Activated CD4-positive, alpha-beta memory T cell treated with anti-CD3 and anti-CD28 coated beads, Interleukin-2, amount 10 ng/mL, durations not matched to agents 7 days and 5 days (primary cell): Measurements from ENCODE around the gene SLCO2A1. TPM values are rescaled to one million over a fixed set of nuclear protein-coding genes. Genes with fewer than 3 reads are reported as not detected.

Experiments used
- CTCF ChIA-PET: fragments of 350-600 bp; sonication (Branson Sonifier 250); formaldehyde crosslinking; loops from one replicate; lab custom pipeline; 2021; ENCODE audit warnings: antibody characterized with exemption, inconsistent platforms; lab: Charles Lee
- POLR2A ChIA-PET: fragments of 350-600 bp; sonication (Branson Sonifier 250); formaldehyde crosslinking; loops from one replicate; lab custom pipeline; 2021; ENCODE audit warnings: antibody characterized with exemption; lab: Charles Lee
- DNase-seq: peaks from one replicate; pipeline ENCODE4 v3.0.0-alpha.2; 2020
- H3K27ac Mint-ChIP-seq: one replicate; pipeline ENCODE4 v1.8.0; 2021; ENCODE audit warnings: mild to moderate bottlenecking, mixed read lengths
- H3K27me3 Mint-ChIP-seq: one replicate; pipeline ENCODE4 v1.8.0; 2021; ENCODE audit warnings: mixed read lengths
- H3K36me3 Mint-ChIP-seq: one replicate; pipeline ENCODE4 v1.8.0; 2021; ENCODE audit warnings: low read depth, mixed read lengths
- H3K4me1 Mint-ChIP-seq: one replicate; pipeline ENCODE4 v1.8.0; 2021; ENCODE audit warnings: mixed read lengths
- H3K4me3 Mint-ChIP-seq: one replicate; pipeline ENCODE4 v1.8.0; 2021; ENCODE audit warnings: mild to moderate bottlenecking, mixed read lengths
- H3K9me3 Mint-ChIP-seq: one replicate; pipeline ENCODE4 v1.8.0; 2021; ENCODE audit warnings: mixed read lengths
- total RNA-seq, 2 experiments: library from RNA; stranded (reverse); gene quantifications; one replicate each; pipeline ENCODE4 v1.2.3, GENCODE V29; 2021

SLCO2A1 gene
- total RNA-seq, 2 experiments from 2014 or later: not detected

GRCh38 chr3:133967992-133968892 is 61.5 kb downstream of the SLCO2A1 start:
- Mint-ChIP-seq H3K27ac (no peak overlapping the region), H3K36me3 (no peaks in the 10 kb centered on the region), H3K4me3 (no peak overlapping the region), H3K27me3 (peaks cover 2% of the 10 kb centered on the region), H3K9me3 (no peaks in the 10 kb centered on the region), H3K4me1 (no peaks in the 10 kb centered on the region)
- ChIA-PET CTCF (no interaction called here), POLR2A (no interaction called here)
- no peak for DNase-seq

GRCh38 chr3:133966954-133967353 is 62.8 kb downstream of the SLCO2A1 start:
- Mint-ChIP-seq H3K4me3 (no peak overlapping the region), H3K27ac (no peak overlapping the region), H3K27me3 (no peaks in the 10 kb centered on the region), H3K4me1 (no peaks in the 10 kb centered on the region), H3K36me3 (no peaks in the 10 kb centered on the region), H3K9me3 (no peaks in the 10 kb centered on the region)
- DNase-seq: no peak
- POLR2A ChIA-PET: no interaction called here
- CTCF ChIA-PET: no interaction called here

GRCh38 chr3:133965906-133966305 is 63.8 kb downstream of the SLCO2A1 start:
- ChIA-PET CTCF (no interaction called here), POLR2A (no interaction called here)
- Mint-ChIP-seq H3K4me1 (no peaks in the 10 kb centered on the region), H3K4me3 (no peak overlapping the region), H3K36me3 (no peaks in the 10 kb centered on the region), H3K27me3 (no peaks in the 10 kb centered on the region), H3K27ac (no peak overlapping the region), H3K9me3 (no peaks in the 10 kb centered on the region)
- DNase-seq: no peak

- DNase-seq: no peak
- Mint-ChIP-seq H3K4me1 (no peaks in the 10 kb centered on the region), H3K27me3 (no peaks in the 10 kb centered on the region), H3K36me3 (no peaks in the 10 kb centered on the region), H3K4me3 (no peak overlapping the region), H3K9me3 (no peaks in the 10 kb centered on the region), H3K27ac (no peak overlapping the region)
- ChIA-PET CTCF (no interaction called here), POLR2A (no interaction called here)
These were observed 64.6 kb downstream of the SLCO2A1 start for GRCh38 chr3:133965013-133965570.

GRCh38 chr3:133964547-133964946 is 65.2 kb downstream of the SLCO2A1 start:
- no peak for DNase-seq
- no peaks in the 10 kb centered on the region for H3K36me3 Mint-ChIP-seq
- no peaks in the 10 kb centered on the region for H3K27me3 Mint-ChIP-seq
- no peaks in the 10 kb centered on the region for H3K4me1 Mint-ChIP-seq
- CTCF ChIA-PET: no interaction called here
- H3K4me3 Mint-ChIP-seq: no peak overlapping the region
- no peaks in the 10 kb centered on the region for H3K9me3 Mint-ChIP-seq
- no peak overlapping the region for H3K27ac Mint-ChIP-seq
- POLR2A ChIA-PET: no interaction called here

- no peak for DNase-seq
- no peaks in the 10 kb centered on the region for H3K36me3 Mint-ChIP-seq
- H3K27ac Mint-ChIP-seq: no peak overlapping the region
- ChIA-PET POLR2A (no interaction called here), CTCF (no interaction called here)
- no peaks in the 10 kb centered on the region for H3K9me3 Mint-ChIP-seq
- no peaks in the 10 kb centered on the region for H3K27me3 Mint-ChIP-seq
- no peaks in the 10 kb centered on the region for H3K4me1 Mint-ChIP-seq
- H3K4me3 Mint-ChIP-seq: no peak overlapping the region
These were observed 65.9 kb downstream of the SLCO2A1 start for GRCh38 chr3:133963657-133964396.

- Mint-ChIP-seq H3K36me3 (no peaks in the 10 kb centered on the region), H3K27me3 (no peaks in the 10 kb centered on the region), H3K4me1 (no peaks in the 10 kb centered on the region), H3K27ac (no peak overlapping the region), H3K4me3 (no peak overlapping the region), H3K9me3 (no peaks in the 10 kb centered on the region)
- ChIA-PET CTCF (no interaction called here), POLR2A (no interaction called here)
- DNase-seq: no peak
These were observed 66.9 kb downstream of the SLCO2A1 start for GRCh38 chr3:133962849-133963248.

GRCh38 chr3:133958071-133958805 is 71.5 kb downstream of the SLCO2A1 start:
- H3K9me3 Mint-ChIP-seq: no peaks in the 10 kb centered on the region
- DNase-seq: no peak
- ChIA-PET CTCF (no interaction called here), POLR2A (no interaction called here)
- no peak overlapping the region for H3K4me3 Mint-ChIP-seq
- H3K27me3 Mint-ChIP-seq: peaks cover 3% of the 10 kb centered on the region
- no peaks in the 10 kb centered on the region for H3K36me3 Mint-ChIP-seq
- H3K4me1 Mint-ChIP-seq: no peaks in the 10 kb centered on the region
- H3K27ac Mint-ChIP-seq: no peak overlapping the region

- no peaks in the 10 kb centered on the region for H3K36me3 Mint-ChIP-seq
- peak overlapping the region; percentile 28 for H3K27ac Mint-ChIP-seq
- POLR2A ChIA-PET: no interaction called here
- DNase-seq: no peak
- no peaks in the 10 kb centered on the region for H3K9me3 Mint-ChIP-seq
- no peak overlapping the region for H3K4me3 Mint-ChIP-seq
- H3K4me1 Mint-ChIP-seq: no peaks in the 10 kb centered on the region
- CTCF ChIA-PET: no interaction called here
- H3K27me3 Mint-ChIP-seq: peaks cover 3% of the 10 kb centered on the region
These were observed 72.7 kb downstream of the SLCO2A1 start for GRCh38 chr3:133956982-133957381.

GRCh38 chr3:133956353-133956752 is 73.4 kb downstream of the SLCO2A1 start:
- Mint-ChIP-seq H3K4me1 (no peaks in the 10 kb centered on the region), H3K36me3 (no peaks in the 10 kb centered on the region), H3K9me3 (no peaks in the 10 kb centered on the region), H3K27me3 (peaks cover 3% of the 10 kb centered on the region), H3K27ac (no peak overlapping the region), H3K4me3 (no peak overlapping the region)
- POLR2A ChIA-PET: no interaction called here
- CTCF ChIA-PET: no interaction called here
- DNase-seq: no peak

GRCh38 chr3:133955892-133956291 is 73.8 kb downstream of the SLCO2A1 start:
- POLR2A ChIA-PET: no interaction called here
- Mint-ChIP-seq H3K4me1 (no peaks in the 10 kb centered on the region), H3K27ac (no peak overlapping the region), H3K4me3 (no peak overlapping the region), H3K36me3 (no peaks in the 10 kb centered on the region), H3K27me3 (peaks cover 3% of the 10 kb centered on the region), H3K9me3 (no peaks in the 10 kb centered on the region)
- CTCF ChIA-PET: no interaction called here
- no peak for DNase-seq

GRCh38 chr3:133954717-133955360 is 74.9 kb downstream of the SLCO2A1 start:
- CTCF ChIA-PET: no interaction called here
- Mint-ChIP-seq H3K27me3 (peaks cover 3% of the 10 kb centered on the region), H3K4me3 (no peak overlapping the region), H3K27ac (no peak overlapping the region), H3K9me3 (no peaks in the 10 kb centered on the region), H3K36me3 (no peaks in the 10 kb centered on the region), H3K4me1 (no peaks in the 10 kb centered on the region)
- POLR2A ChIA-PET: no interaction called here
- no peak for DNase-seq
